GM18508 (cell line): ENCODE results near the gene SNRNP27.
A peak's percentile ranks its signal among the peaks of the same experiment; 100 is the strongest.
"Not testable (repeated sequence)": the region's sequence is repeated elsewhere in the genome, so short reads cannot be mapped to it uniquely, and the experiment has no call there.

Experiments
- ATAC-seq: cut with Tn5 transposase; IDR thresholded peaks from one replicate; pipeline ENCODE4 v1.9.1; 2021; ENCODE audit warnings: moderate number of reproducible peaks; ENCODE audit not compliant: insufficient read depth, unreplicated experiment

Gene SNRNP27

GRCh38 chr2:69893684-69894551 is at the start of gene SNRNP27:
SNRNP27 (plus strand) TSS chr2:69893956; CDS start chr2:69893985, 29 bp downstream.
- no peak for ATAC-seq

- ATAC-seq: no peak
Measured at GRCh38 chr2:69843993-69844392, 49.8 kb upstream of the SNRNP27 start.

GRCh38 chr2:69844560-69844959 is 49.2 kb upstream of the SNRNP27 start:
- ATAC-seq: no peak

GRCh38 chr2:69846182-69847067 is 47.3 kb upstream of the SNRNP27 start:
- ATAC-seq: no peak

- no peak for ATAC-seq
Measured at GRCh38 chr2:69847068-69847828, 46.5 kb upstream of the SNRNP27 start.

GRCh38 chr2:69848186-69848790 is 45.5 kb upstream of the SNRNP27 start:
- ATAC-seq: no peak

- no peak for ATAC-seq
Measured at GRCh38 chr2:69858261-69858660, 35.5 kb upstream of the SNRNP27 start.

- ATAC-seq: no peak
Measured at GRCh38 chr2:69863298-69863697, 30.5 kb upstream of the SNRNP27 start.

GRCh38 chr2:69888451-69888850 is 5.3 kb upstream of the SNRNP27 start:
- no peak for ATAC-seq

GRCh38 chr2:69889302-69889701 is 4.5 kb upstream of the SNRNP27 start:
- no peak for ATAC-seq

- no peak for ATAC-seq
Measured at GRCh38 chr2:69890881-69891280, 2.9 kb upstream of the SNRNP27 start.

- not testable (repeated sequence) for ATAC-seq
Measured at GRCh38 chr2:69892838-69893424, 825 bp upstream of the SNRNP27 start.

- ATAC-seq: not testable (repeated sequence)
Measured at GRCh38 chr2:69894737-69895136, 981 bp downstream of the SNRNP27 start.

GRCh38 chr2:69902213-69902922 is 8.6 kb downstream of the SNRNP27 start:
- no peak for ATAC-seq

- no peak for ATAC-seq
Measured at GRCh38 chr2:69907216-69907615, 13.5 kb downstream of the SNRNP27 start.

GRCh38 chr2:69911985-69912563 is 18.3 kb downstream of the SNRNP27 start:
- ATAC-seq: no peak

- ATAC-seq: peak; percentile 77
Measured at GRCh38 chr2:69914164-69914949, 20.6 kb downstream of the SNRNP27 start.
